Neutrophil (primary cell): ENCODE data around the gene BIN2.

Source experiments
- H3K27ac ChIP-seq: fragments of 200-600 bp; sonication (generic); 2 replicates; pipeline ENCODE4 v1.5.1; 2016; ENCODE audit warnings: mild to moderate bottlenecking, moderate library complexity
- H3K27me3 ChIP-seq: fragments of 200-600 bp; sonication (generic); 2 replicates; pipeline ENCODE4 v1.6.0; 2016; ENCODE audit warnings: mild to moderate bottlenecking
- H3K36me3 ChIP-seq: fragments of 200-600 bp; sonication (generic); 2 replicates; pipeline ENCODE4 v1.5.1; 2017
- H3K4me1 ChIP-seq, 2 experiments: fragments of 200-600 bp in 1 of 2; sonication (generic) in 1 of 2; 1 replicate in 1 of 2; 2 replicates in 1 of 2; pipeline versions ENCODE4 v1.5.1 to v1.6.1; 2013 to 2016; ENCODE audit warnings: low read depth in 1 of 2, low read length in 1 of 2, mild to moderate bottlenecking in 1 of 2, moderate library complexity in 1 of 2; ENCODE audit not compliant: control insufficient read depth in 1 of 2, insufficient read depth in 1 of 2
- H3K4me3 ChIP-seq, 2 experiments: fragments of 200-600 bp in 1 of 2; sonication (generic) in 1 of 2; 1 replicate in 1 of 2; 2 replicates in 1 of 2; pipeline ENCODE4 v1.5.1; 2013 to 2016; ENCODE audit warnings: low read depth in 1 of 2, low read length in 1 of 2, mild to moderate bottlenecking in 1 of 2, moderate library complexity in 1 of 2
- H3K9me3 ChIP-seq: fragments of 200-600 bp; sonication (generic); 2 replicates; pipeline ENCODE4 v1.5.1; 2016
- CTCF ChIP-seq: fragments of 200-600 bp; sonication (generic); IDR thresholded peaks from 2 replicates; pipeline ENCODE4 v1.5.1; 2016; ENCODE audit warnings: antibody characterized with exemption

BIN2 gene

GRCh38 chr12:51369581-51369980 lies 45.6 kb upstream of the BIN2 start:
- H3K36me3 ChIP-seq: no peaks in the 10 kb centered on the region
- peak overlapping the region in 1 of 2 experiments; percentile 38 for H3K4me3 ChIP-seq
- H3K4me1 ChIP-seq: peaks cover 12 to 24% of the 10 kb centered on the region in 2 experiments
- H3K27ac ChIP-seq: peak overlapping the region; percentile 62
- H3K9me3 ChIP-seq: no peaks in the 10 kb centered on the region
- TF ChIP-seq CTCF: no peak
- H3K27me3 ChIP-seq: no peaks in the 10 kb centered on the region

GRCh38 chr12:51368640-51369517 lies 44.9 kb upstream of the BIN2 start:
- TF ChIP-seq CTCF: no peak
- peaks cover 12 to 24% of the 10 kb centered on the region in 2 experiments for H3K4me1 ChIP-seq

GRCh38 chr12:51365276-51365675 lies 41.3 kb upstream of the BIN2 start:
- no peak for TF ChIP-seq CTCF
- Histone ChIP-seq H3K4me1 (peaks cover 12 to 18% of the 10 kb centered on the region in 2 experiments), H3K36me3 (no peaks in the 10 kb centered on the region), H3K27ac (no peak overlapping the region), H3K9me3 (no peaks in the 10 kb centered on the region), H3K4me3 (no peak overlapping the region), H3K27me3 (no peaks in the 10 kb centered on the region)

More at GRCh38 chr12:51368640-51369517, 44.9 kb upstream of the BIN2 start:
- no peaks in the 10 kb centered on the region for H3K36me3 ChIP-seq
- H3K27me3 ChIP-seq: no peaks in the 10 kb centered on the region
- peak overlapping the region; percentile 18 to 38 for H3K4me3 ChIP-seq
- H3K27ac ChIP-seq: peak overlapping the region; percentile 62
- H3K9me3 ChIP-seq: no peaks in the 10 kb centered on the region

- no peak overlapping the region for H3K4me3 ChIP-seq
- no peak for TF ChIP-seq CTCF
- H3K36me3 ChIP-seq: no peaks in the 10 kb centered on the region
Observed at GRCh38 chr12:51364001-51364400, 40.0 kb upstream of the BIN2 start.

GRCh38 chr12:51362747-51363342 lies 38.9 kb upstream of the BIN2 start:
- no peak overlapping the region for H3K4me3 ChIP-seq
- H3K27me3 ChIP-seq: no peaks in the 10 kb centered on the region
- no peak overlapping the region for H3K27ac ChIP-seq
- no peak for TF ChIP-seq CTCF
- no peaks in the 10 kb centered on the region for H3K4me1 ChIP-seq
- no peaks in the 10 kb centered on the region for H3K36me3 ChIP-seq
- no peaks in the 10 kb centered on the region for H3K9me3 ChIP-seq

More at GRCh38 chr12:51364001-51364400, 40.0 kb upstream of the BIN2 start:
- H3K9me3 ChIP-seq: no peaks in the 10 kb centered on the region
- no peaks in the 10 kb centered on the region for H3K27me3 ChIP-seq
- H3K27ac ChIP-seq: no peak overlapping the region
- H3K4me1 ChIP-seq: peaks cover 5 to 7% of the 10 kb centered on the region in 2 experiments
